Pancreas (tissue), 10 donors: ENCODE data around the gene FHIT. TPM values are rescaled to one million over a fixed set of nuclear protein-coding genes. Genes with fewer than 3 reads are reported as not detected.

Experiments used
- ATAC-seq, 4 donors: fragments of 200-7000 bp; cut with Tn5 transposase; one replicate each; pipeline versions ENCODE4 v1.8.0 to v1.9.1; 2020; ENCODE audit warnings: mild to moderate bottlenecking in 4 of 4, moderate library complexity in 4 of 4
- DNase-seq, 6 donors: peaks; one replicate each; pipeline ENCODE4 v3.0.0-alpha.2; 2020
- FAIRE-seq: peaks from 2 replicates; lab custom pipeline; 2012; peaks lifted over from hg19 to GRCh38; lab: Jason Lieb, UNC
- H3K27ac ChIP-seq, 4 donors: fragments of 200-600 bp; sonication (generic); 1 replicate in 3 of 4; 2 replicates in 1 of 4; pipeline versions ENCODE4 v1.5.0 to v1.8.0; 2020
- H3K27me3 ChIP-seq, 4 donors: fragments of 200-600 bp; one replicate each; pipeline ENCODE4 v1.8.0; 2021
- H3K36me3 ChIP-seq, 3 donors: fragments of 200-600 bp; sonication (generic) in 1 of 3; one replicate each; pipeline versions ENCODE4 v1.5.0 to v1.8.0; 2020 to 2021
- H3K4me1 ChIP-seq, 3 donors: fragments of 200-600 bp; one replicate each; pipeline ENCODE4 v1.8.0; 2021
- H3K4me3 ChIP-seq, 4 donors: fragments of 200-600 bp; sonication (generic) in 2 of 4; one replicate each; pipeline versions ENCODE4 v1.5.0 to v1.8.0; 2020 to 2021
- H3K9me3 ChIP-seq, 4 donors: fragments of 200-600 bp; one replicate each; pipeline ENCODE4 v1.8.0; 2021
- WGBS, 2 donors: extraction: QIAGEN DNeasy Blood & Tissue Kit; methylation state at CpG; one replicate each; pipeline ENCODE4 v1.1.7; 2013; 5-methylcytosine and 5-hydroxymethylcytosine counted together
- intact Hi-C, 3 donors: fragments of 100-400 bp; cut with DNase I; formaldehyde crosslinking; loops; one replicate each; pipeline versions ENCODE4 v1.11.1 to v1.14.2; 2022
- polyA plus RNA-seq, 2 donors: library from polyadenylated mRNA; stranded (reverse); fragments of 200-250 nt; gene quantifications; one replicate each; pipeline ENCODE4 v1.2.3, GENCODE V29; 2013
- total RNA-seq, 6 donors: library from RNA; stranded (reverse); fragmentation: NEBNext Ultra II Directional in 4 of 6; extraction: Animal tissue kit (Norgen Biotek cat#: 25700) in 4 of 6; gene quantifications; one replicate each; pipeline versions ENCODE4 v1.2.1 to v1.2.4, GENCODE V29; 2021 to 2023
- TF ChIP-seq, protein P1 (sequence below), 4 donors: fragments of 200-600 bp; sonication (generic) in 3 of 4; IDR thresholded peaks; one replicate each; pipeline versions ENCODE4 v1.5.0 to v1.8.0; 2021; ENCODE audit warnings: antibody characterized with exemption in 4 of 4
- donor health status: healthy with polysubstance abuse.
- donor health status: DM: no; HTN: no; CAD: no; lungs with moderate emphysema.
- donor health status: DM: no; HTN: no; CAD: no.
- donor health status: control.
- donor health status: control.
- donor health status: Bipolar disorder and iron deficiency.
- donor health status: DM: yes; HTN: yes; CAD: no.
- donor health status: DM: no; HTN: no; CAD: no.
- donor health status: DM: no; HTN: no; CAD: no.
- donor health status: DM: yes; HTN: yes; CAD: no.

FHIT gene
- total and polyA plus RNA-seq, 8 donors = 4.8 to 15.7 (median 8.0) TPM

DNA sequence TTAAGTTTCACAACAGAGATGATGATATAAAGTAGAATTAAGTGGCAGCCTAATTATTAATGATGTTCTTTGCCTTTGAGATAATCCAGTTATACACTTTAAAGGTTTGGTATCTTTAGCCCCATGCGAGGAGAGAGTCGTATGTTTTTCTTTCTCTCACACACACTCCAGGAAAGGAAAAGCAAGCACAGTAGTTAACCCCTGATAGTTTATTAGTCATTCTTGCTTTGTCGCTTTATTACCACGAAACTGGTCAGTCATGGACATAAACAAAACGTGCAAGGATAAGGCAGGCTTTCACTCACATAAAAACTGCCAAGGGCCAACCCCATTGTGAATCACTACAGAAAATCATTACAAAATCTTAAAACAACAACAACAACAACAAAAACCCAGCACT lies 866.9 kb downstream of the FHIT start:
- intact Hi-C loops = no loop called here
- DNase-seq (no peak), ATAC-seq (no peak), FAIRE-seq (no peak)
- WGBS, 2 donors = 73 to 85% methylated on average over 5 of the region's 5 CpGs
- Histone ChIP-seq H3K36me3 (no peaks in the 10 kb centered on the region), H3K27me3 (no peaks in the 10 kb centered on the region), H3K27ac (no peak overlapping the region), H3K9me3 (no peaks in the 10 kb centered on the region), H3K4me1 (peaks cover 0 to 5% (median 0%) of the 10 kb centered on the region in 3 donors), H3K4me3 (no peak overlapping the region)
- TF ChIP-seq, protein P1, sequence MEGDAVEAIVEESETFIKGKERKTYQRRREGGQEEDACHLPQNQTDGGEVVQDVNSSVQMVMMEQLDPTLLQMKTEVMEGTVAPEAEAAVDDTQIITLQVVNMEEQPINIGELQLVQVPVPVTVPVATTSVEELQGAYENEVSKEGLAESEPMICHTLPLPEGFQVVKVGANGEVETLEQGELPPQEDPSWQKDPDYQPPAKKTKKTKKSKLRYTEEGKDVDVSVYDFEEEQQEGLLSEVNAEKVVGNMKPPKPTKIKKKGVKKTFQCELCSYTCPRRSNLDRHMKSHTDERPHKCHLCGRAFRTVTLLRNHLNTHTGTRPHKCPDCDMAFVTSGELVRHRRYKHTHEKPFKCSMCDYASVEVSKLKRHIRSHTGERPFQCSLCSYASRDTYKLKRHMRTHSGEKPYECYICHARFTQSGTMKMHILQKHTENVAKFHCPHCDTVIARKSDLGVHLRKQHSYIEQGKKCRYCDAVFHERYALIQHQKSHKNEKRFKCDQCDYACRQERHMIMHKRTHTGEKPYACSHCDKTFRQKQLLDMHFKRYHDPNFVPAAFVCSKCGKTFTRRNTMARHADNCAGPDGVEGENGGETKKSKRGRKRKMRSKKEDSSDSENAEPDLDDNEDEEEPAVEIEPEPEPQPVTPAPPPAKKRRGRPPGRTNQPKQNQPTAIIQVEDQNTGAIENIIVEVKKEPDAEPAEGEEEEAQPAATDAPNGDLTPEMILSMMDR (IDR thresholded peaks at IDR 0.05) = no peak

- ATAC-seq = no peak
- no peak for FAIRE-seq
- no peak for DNase-seq
These were observed 867.9 kb downstream of the FHIT start for GRCh38 chr3:60383345-60383744.

GRCh38 chr3:60366486-60366885 lies 884.8 kb downstream of the FHIT start:
- no peak overlapping the region for H3K4me3 ChIP-seq
- no peak overlapping the region for H3K27ac ChIP-seq
- ATAC-seq (no peak), DNase-seq (no peak), FAIRE-seq (no peak)
- WGBS, 2 donors = 96% methylated on average over 2 of the region's 2 CpGs
- no peaks in the 10 kb centered on the region for H3K27me3 ChIP-seq
- no peaks in the 10 kb centered on the region for H3K4me1 ChIP-seq
- intact Hi-C loops = no loop called here
- no peaks in the 10 kb centered on the region for H3K36me3 ChIP-seq
- H3K9me3 ChIP-seq = no peaks in the 10 kb centered on the region
- TF ChIP-seq, protein P1 (IDR thresholded peaks at IDR 0.05) = no peak

More at GRCh38 chr3:60383345-60383744, 867.9 kb downstream of the FHIT start:
- H3K36me3 ChIP-seq = no peaks in the 10 kb centered on the region
- no peak overlapping the region for H3K4me3 ChIP-seq
- H3K4me1 ChIP-seq = peaks cover 0 to 5% (median 0%) of the 10 kb centered on the region in 3 donors
- no peaks in the 10 kb centered on the region for H3K9me3 ChIP-seq
- no peak overlapping the region for H3K27ac ChIP-seq
- WGBS, 2 donors = 85% methylated on average over 2 of the region's 2 CpGs
- TF ChIP-seq, protein P1 (IDR thresholded peaks at IDR 0.05) = no peak
- H3K27me3 ChIP-seq = no peaks in the 10 kb centered on the region
- intact Hi-C loops = no loop called here

DNA sequence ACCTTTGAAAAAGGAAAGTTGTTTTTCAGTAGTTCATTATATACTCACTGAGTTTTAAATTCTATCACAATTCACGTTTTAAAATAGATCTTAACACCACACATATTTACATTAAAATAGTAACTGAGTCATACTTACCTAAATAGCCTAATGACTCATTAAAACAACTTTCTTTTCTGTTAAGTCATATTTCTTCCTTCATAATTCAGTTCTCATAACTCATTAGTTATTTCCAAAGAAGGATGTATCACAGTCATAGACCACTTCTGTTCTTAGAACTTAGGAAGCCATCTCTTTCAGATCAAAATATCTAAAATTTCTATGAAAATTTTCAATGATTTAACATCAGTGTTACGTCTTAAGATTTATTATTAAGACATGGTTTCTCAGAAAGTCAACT lies 885.9 kb downstream of the FHIT start:
- DNase-seq (no peak), ATAC-seq (no peak), FAIRE-seq (no peak)
- Histone ChIP-seq H3K27me3 (no peaks in the 10 kb centered on the region), H3K4me3 (no peak overlapping the region), H3K27ac (no peak overlapping the region), H3K4me1 (no peaks in the 10 kb centered on the region), H3K9me3 (no peaks in the 10 kb centered on the region), H3K36me3 (no peaks in the 10 kb centered on the region)
- intact Hi-C loops = no loop called here
- TF ChIP-seq, protein P1 (IDR thresholded peaks at IDR 0.05) = no peak
- WGBS, 2 donors = 36 to 46% methylated on average over 2 of the region's 2 CpGs

- no peak overlapping the region for H3K4me3 ChIP-seq
- H3K27ac ChIP-seq = no peak overlapping the region
- DNase-seq (no peak), FAIRE-seq (no peak), ATAC-seq (no peak)
- intact Hi-C loops = no loop called here
- TF ChIP-seq, protein P1 (IDR thresholded peaks at IDR 0.05) = no peak
- no peaks in the 10 kb centered on the region for H3K9me3 ChIP-seq
- H3K27me3 ChIP-seq = no peaks in the 10 kb centered on the region
- no peaks in the 10 kb centered on the region for H3K36me3 ChIP-seq
- no peaks in the 10 kb centered on the region for H3K4me1 ChIP-seq
These were observed 886.8 kb downstream of the FHIT start for GRCh38 chr3:60364475-60364874.
